GM19372 (cell line): ENCODE data around the gene KRT10.

Source experiments
- ATAC-seq: cut with Tn5 transposase; IDR thresholded peaks from one replicate; pipeline ENCODE4 v1.9.1; 2021; ENCODE audit warnings: mild to moderate bottlenecking, low read depth, moderate library complexity; ENCODE audit not compliant: unreplicated experiment

KRT10 gene

DNA sequence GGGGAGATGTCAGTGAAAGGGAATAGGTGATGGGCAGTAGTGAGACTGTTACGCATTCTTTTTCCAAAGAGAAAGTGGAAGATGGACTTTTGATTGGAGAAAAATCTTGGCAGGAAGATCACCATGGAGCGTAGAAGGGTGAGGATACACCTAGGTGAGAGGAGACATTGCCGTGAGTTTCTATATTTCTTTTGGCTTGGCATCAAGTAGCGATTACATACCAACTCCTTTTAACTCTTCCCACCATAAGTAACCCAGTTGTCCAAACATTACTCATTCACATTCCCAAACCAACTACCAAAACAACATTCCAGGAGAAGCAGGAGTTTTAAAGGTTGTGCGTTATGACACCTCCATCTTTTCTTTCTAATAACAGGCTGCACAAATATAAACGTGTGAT lies 11.9 kb downstream of the KRT10 start:
- ATAC-seq: no peak

DNA sequence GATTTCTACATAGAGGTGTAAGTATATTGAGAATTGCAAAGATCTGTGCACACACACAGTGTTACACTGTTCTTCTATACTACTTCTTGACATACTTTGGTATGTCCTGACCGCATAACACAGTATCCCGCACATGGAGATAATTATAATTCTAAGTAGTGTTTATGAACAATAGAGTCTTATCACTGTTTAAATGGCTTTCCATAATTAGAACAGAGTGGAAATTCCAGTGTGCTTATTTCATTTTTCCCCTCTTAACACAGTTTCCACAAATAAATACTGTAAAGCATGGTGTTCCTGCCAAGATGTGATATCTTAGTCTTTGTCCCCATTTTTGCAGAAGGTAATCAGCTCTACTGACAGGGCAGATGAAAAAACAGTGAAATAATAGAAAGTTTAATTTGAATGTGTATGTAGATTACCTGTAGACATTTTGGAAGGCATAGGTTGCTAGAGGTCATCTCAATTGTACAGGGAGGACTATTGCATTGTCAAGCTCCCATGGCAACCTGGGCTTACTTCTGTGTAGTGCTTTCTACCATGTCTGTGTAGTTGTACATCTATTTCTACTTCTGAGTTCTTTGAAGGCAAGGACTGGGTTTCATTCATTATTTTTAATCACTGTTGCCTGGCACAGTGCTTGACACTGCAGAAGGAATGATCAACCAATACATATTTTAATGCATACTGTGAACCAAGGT lies 12.5 kb downstream of the KRT10 start:
- ATAC-seq: no peak

DNA sequence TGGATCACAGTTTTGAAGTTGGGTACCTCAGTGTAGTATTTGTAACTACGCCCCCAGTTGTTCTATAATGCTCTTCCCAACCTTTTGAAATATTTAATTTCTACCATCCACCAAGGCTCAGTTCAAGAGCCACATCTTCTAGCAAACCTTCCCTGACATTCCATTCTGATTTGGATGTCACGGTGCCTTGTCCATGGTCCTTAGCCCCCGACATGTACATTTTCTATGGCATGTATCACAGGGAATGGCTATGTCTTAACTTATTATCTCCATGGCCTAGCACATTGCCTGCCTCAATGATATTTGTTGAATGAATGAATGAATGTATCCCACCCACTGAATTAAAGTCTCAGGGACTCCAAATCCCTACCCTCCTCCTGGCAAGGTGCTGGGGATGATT lies 16.3 kb downstream of the KRT10 start:
- ATAC-seq: no peak

DNA sequence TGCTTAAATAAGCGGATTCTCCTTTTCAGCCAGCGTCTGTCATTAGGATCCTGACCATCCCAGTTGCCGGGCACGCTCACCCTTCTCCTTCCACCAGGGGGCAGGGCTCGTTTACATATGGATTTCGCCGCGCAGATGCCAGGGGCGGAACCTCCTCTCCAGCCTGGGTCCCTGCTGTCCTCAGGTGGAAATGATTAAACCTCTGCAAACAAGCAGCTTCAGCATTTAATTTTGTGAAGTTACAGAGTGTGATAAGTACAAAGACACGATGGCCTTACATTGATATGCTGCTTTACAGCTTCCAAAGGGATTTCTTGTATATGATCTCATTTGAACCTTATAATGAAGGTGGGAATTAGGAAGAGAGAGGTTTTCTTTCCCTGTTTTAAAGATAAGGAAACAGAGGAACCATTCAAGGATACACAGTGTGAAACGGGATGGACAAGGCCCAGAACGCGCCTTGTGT lies 18.8 kb downstream of the KRT10 start:
- ATAC-seq: no peak

DNA sequence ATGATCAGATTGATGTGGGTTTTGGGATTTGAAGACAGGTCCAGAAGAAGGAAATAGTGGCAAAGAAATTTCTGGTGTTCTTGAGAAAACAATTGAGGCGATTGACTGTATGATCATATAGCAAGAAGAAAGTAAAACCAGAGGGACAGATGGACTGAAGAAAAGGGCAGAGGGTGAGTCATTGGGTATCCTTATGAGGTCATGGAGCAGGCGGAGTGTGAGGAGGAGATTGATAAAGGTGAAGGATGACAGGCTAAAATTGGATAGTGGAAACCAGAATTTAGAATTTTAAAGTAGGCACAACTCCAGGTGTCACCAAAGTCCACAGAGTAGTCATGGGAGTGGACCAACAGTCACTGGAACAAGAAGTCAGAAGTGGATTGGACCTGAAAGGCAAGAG lies 21.3 kb downstream of the KRT10 start:
- no peak for ATAC-seq

DNA sequence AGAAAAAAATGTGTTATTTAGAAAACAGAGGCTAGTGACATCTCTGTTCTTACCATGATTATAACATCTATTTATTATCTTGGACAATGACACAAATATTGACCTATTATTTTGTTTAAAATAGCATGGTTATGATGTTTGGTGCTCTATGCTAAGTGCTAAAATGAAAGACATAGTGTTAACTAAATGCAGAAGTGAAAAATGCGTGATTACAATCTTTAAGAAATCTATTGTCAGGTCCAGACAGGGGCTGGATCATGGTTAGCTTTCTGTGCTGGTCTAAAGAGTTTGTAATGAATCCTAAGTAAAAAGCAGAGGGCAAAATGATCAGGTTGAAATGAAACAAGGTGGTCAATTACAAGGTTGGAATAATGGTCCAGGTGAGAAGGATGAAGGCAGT lies 22.0 kb downstream of the KRT10 start:
- ATAC-seq: no peak

- ATAC-seq: no peak
Measured at GRCh38 chr17:40799859-40800258, 22.6 kb downstream of the KRT10 start, which contains the start of gene KRT28. TSS of gene KRT28 (minus strand) at chr17:40799959. CDS start at chr17:40799893, 66 bp downstream.

DNA sequence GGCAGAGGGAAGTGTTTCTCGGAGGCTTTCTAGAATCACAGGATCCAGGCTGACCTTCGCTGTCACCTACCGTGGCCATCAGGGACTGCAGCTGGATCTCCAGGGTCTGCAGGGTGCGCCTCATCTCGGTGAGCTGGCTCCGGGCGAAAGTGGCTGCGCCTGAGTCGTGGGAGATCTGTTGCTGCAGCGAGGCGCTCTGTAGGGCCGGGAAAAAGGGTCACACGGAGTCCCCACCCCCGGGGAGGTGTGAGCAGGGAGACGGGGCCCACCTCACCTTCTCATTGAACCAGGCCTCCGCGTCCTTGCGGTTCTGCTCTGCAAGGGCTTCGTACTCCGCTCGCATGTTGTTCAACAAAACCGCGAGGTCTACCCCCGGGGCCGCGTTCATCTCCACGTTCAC lies 25.6 kb downstream of the KRT10 start:
- ATAC-seq: no peak

- ATAC-seq: no peak
Measured at GRCh38 chr17:40795019-40795667, 27.3 kb downstream of the KRT10 start.

GRCh38 chr17:40794466-40794865 lies 27.9 kb downstream of the KRT10 start:
- ATAC-seq: no peak

GRCh38 chr17:40793832-40794231 lies 28.6 kb downstream of the KRT10 start:
- no peak for ATAC-seq

DNA sequence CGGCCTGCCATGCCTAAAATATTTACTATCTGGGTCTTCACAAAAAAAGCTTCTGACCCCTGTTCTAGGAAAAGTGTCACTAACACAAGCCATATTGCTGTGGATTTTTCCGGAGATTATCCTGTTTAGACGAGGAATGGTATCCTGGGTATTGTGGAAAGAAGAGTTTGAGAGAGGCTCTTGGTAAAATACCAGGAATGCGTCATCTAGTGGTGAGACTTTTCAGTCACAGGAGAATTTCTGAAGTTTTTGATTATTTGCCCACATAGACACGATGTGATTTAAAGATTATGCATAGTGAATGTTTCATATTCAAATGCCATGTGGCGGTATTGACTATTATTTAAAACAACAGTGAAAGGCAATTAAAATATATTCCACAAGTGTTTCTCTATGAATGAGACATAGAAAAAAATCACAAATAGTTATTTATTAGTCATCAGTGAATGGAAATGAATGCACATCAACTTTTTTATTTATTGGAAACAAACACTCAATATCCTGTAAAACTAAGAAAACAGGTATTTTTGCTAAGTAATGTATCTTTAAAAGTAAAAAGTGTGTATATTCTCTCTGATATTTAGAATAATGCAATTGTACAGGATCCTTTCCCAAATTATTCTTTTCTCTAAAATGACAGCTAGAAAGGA lies 30.5 kb downstream of the KRT10 start:
- no peak for ATAC-seq

DNA sequence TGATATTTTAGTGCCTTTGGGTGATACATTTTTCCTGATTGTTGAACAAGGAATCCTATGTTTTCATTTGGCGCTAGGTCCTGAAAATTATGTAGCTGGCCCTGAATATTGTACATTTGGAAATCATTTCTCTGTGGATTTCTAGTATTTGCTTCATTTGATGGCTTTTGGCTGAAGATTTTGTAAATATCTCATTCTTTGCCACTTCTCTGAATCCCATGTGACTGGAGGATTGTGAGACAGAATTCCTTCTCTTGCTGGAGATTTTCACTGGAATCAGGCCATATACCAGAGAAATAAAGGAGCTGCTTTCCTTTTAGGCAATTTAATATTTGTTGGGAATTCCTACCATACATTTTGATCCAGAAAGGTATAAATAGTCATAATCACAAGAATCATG lies 31.3 kb downstream of the KRT10 start:
- no peak for ATAC-seq

DNA sequence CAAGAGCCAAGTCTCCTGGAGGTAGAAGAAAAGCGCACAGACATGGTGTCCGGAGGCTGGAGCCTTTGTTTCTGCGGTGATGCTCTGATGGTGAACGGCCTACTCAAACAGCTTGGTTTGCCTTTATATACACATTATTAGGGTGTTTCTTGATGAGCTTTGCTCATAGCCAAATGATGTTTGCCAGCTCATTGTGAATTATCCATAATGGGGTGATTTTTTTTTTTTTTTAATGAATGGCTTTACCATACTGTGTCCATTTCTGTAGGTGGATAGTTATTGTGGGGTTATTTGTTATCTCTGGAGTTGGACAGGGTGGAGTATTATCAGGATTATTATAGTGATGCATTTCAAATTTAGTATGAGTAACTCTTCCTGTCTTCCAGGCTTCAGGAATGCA lies 40.0 kb downstream of the KRT10 start, which contains the start of gene KRT27:
TSS of gene KRT27 (minus strand) at position 101 of the 400 bp plus-strand sequence. CDS start at position 44, 57 bp downstream.
- no peak for ATAC-seq

DNA sequence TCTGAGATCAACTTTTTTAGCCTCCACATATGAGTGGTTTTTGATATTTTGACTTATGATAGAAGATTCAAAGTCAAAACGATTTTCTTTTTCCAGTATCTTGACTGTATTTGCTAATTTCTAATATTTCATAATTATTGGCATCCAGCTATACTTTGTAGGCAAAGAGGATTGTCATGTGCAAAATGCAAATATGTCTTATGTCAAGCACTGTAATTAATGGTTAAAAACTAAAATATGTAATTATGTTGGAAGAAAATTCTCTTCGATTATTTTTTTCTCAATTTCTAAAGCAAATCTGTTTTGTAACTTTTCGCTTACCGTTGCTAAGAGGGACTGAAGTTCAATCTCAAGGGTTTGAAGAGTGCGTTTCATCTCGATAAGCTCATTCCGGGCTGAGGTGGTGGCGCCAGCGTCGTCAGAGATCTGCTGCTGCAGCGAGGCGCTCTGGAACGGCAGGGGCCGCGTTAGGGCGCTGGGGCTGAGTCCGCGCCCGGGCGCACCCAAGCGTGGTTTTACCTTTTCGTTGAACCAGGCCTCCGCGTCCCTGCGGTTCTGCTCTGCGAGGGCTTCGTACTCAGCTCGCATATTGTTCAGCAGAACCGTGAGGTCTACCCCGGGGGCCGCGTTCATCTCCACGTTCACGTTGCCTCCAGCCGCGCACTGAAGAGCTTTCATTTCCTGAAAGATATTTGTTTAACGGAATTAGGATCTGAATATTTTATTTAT lies 43.1 kb downstream of the KRT10 start:
- no peak for ATAC-seq

GRCh38 chr17:40778461-40778860 lies 44.0 kb downstream of the KRT10 start:
- ATAC-seq: no peak

DNA sequence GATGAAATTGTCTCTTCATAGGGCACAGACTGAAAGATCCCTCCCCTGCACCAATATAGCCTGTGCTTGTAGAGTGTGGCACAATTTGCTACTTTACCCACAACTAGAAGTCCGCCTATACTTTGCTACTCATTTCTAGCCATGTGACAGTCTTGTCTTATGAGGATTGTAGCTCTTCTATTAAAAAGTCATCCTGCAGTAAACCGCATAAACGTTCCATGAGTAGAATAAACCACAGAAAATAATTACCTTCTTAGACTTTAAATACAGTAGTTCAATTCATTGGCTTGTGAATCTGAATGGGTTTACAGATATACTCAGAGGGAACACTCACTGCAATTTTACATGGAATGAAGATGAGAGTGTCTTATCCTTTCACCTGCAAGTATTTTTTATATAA lies 44.4 kb downstream of the KRT10 start:
- no peak for ATAC-seq

- no peak for ATAC-seq
Measured at GRCh38 chr17:40777459-40777858, 45.0 kb downstream of the KRT10 start.

DNA sequence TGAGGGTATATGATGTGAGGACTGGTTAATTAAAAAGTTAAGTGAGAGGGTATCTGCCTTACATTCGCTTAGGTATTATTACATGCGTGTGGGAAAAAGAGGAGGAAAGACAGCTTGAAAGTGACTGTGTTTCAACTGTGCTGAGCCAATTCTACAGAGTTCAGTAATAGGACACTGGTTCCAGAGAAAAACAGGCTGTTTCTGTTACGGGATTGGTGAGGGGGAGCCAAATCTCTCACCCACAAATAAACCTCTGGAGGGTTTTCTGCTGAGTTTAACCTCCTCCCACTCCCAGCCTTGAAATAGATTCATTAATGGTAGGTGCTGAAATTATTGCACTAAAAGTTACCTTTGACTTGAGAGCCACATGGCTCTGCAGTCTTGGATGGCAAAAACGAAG lies 46.5 kb downstream of the KRT10 start:
- no peak for ATAC-seq

GRCh38 chr17:40772101-40772500 lies 50.3 kb downstream of the KRT10 start, which contains the start of gene KRT26:
TSS of gene KRT26 (minus strand) at chr17:40772201. CDS start at chr17:40772113, 88 bp downstream.
- ATAC-seq: no peak
